GM12872 (cell line): ENCODE measurements around the gene RECQL5.

Experiments
- TF ChIP-seq, protein P1 (sequence below): IDR thresholded peaks from 3 replicates; pipeline ENCODE4 v1.5.1; 2011; ENCODE audit warnings: low read depth, mild to moderate bottlenecking, low read length, moderate library complexity; ENCODE audit not compliant: insufficient read depth

The RECQL5 gene

DNA sequence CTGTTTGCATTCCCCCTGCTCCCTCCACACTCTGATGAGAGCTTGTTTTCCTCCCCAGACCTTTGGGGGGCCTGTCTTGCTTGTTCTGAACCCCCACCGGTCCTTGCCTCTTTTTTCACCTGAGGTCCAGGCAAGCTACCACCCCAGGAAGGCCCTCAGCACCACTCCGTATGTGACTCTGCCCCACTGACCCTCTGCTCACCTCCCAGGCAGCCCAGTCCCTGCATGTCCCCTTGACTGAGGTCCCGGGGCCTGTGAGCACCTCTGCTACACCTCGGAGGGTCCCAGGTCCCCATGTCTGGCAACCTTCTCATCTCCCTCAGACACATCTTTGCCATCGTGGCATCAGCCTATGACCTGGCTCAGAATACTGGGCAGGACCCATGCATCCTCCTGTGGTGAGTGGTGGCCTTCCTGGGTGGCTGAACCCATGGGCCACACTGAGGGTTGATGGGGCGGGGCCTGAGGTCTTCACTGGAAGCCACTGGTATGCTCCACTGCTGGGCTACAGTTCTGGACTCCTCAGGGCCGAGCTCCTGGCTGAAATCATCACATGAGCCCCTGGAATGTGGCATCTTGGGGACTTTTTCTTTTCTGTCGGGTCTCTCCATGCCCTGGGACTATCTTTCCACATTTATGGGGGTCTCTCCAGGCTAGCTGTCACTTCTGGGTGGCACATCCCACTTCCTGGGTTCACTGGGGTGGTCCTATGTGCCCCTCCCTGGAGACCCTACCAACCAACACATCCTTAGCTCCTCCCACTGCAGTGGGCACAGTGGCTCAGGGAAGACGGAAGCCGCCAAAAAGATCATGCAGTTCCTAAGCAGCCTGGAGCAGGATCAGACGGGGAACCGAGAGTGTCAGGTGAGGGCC lies 75.9 kb downstream of the RECQL5 start:
- TF ChIP-seq, protein P1, sequence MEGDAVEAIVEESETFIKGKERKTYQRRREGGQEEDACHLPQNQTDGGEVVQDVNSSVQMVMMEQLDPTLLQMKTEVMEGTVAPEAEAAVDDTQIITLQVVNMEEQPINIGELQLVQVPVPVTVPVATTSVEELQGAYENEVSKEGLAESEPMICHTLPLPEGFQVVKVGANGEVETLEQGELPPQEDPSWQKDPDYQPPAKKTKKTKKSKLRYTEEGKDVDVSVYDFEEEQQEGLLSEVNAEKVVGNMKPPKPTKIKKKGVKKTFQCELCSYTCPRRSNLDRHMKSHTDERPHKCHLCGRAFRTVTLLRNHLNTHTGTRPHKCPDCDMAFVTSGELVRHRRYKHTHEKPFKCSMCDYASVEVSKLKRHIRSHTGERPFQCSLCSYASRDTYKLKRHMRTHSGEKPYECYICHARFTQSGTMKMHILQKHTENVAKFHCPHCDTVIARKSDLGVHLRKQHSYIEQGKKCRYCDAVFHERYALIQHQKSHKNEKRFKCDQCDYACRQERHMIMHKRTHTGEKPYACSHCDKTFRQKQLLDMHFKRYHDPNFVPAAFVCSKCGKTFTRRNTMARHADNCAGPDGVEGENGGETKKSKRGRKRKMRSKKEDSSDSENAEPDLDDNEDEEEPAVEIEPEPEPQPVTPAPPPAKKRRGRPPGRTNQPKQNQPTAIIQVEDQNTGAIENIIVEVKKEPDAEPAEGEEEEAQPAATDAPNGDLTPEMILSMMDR, result no peak

GRCh38 chr17:75590314-75590761 lies 76.6 kb downstream of the RECQL5 start:
- TF ChIP-seq, protein P1, result no peak

DNA sequence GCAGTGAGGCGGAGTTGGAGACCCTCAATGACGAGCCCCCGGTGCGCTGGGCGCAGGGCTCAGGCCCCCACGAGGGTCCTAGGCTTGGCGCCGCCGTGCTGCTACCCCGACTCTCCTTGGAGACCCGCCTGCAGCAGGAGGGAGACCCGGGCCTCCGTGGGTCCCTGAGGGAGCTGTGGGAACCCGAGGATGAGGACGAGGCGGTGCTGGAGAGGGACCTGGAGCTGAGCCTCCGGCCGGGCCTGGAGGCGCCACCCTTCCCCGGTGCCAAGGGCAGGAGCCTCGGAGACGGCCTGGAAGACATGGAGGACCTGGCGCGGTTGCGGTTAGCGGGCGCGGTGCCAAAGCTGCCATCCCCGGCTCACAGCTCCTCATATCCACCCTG lies 77.0 kb downstream of the RECQL5 start:
- TF ChIP-seq, protein P1, result no peak

- TF ChIP-seq, protein P1, result peak; percentile 44; the same call in 1 of the 3 replicates
Measured at GRCh38 chr17:75589012-75589918, 77.7 kb downstream of the RECQL5 start.

- TF ChIP-seq, protein P1, result no peak
Measured at GRCh38 chr17:75588596-75589011, 78.3 kb downstream of the RECQL5 start.

DNA sequence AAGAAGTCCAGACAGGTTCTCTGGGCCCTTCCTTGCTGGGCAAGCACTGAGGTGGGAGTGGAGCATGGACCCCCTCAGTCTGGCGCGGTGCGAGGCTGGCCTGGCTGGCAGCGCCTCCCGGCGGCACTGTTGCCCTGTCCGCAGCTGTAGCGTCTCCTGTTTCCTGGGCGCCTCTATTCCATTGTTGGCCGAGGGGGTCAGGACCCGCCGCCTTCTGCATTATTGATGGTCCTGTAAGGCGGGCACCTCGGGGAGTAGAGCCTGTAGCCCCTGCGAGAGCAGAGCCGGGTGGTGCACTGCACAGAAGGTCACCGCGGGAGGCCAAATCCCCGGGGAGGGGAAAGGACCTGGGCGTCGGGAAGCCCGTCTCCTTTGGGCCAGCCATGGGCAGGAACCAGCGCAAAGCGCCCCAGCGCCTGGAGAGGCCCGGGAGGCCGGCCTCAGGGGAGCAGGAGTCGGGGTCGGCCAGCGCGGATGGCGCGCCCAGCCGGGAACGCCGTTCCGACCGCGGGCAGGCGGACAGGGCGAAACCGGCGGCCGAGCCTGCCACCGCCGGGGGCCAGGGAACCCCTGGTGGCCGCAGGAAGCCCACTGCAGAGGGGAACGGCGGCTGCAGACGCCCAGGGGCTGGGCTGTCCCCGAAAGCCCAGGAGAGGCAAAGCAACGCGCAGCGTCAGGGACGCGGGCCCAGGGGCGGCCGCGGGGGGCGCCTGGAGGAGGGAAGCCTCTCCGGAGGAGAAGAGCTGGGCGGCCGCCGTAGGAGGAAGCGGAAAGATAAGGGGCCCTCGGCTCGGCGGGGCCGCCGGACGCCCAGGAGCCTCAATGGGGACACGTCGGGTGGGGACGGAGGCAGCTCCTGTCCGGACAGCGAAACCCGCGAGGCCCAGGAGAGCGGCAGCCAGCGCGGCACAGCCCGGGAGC lies 79.0 kb downstream of the RECQL5 start, which contains the start of gene MYO15B:
TSS of gene MYO15B (plus strand) at position 126 of the 921 bp plus-strand sequence. CDS start at position 384, 258 bp downstream.
- TF ChIP-seq, protein P1, result peak; percentile 28; the same call in 1 of the 3 replicates
